Measurements from ENCODE around the gene PRAMEF12. TPM values are rescaled to one million over a fixed set of nuclear protein-coding genes. Genes with fewer than 3 reads are reported as not detected.
"Not testable (repeated sequence)": the region's sequence is repeated elsewhere in the genome, so short reads cannot be mapped to it uniquely, and the experiment has no call there.

The PRAMEF12 gene
- total RNA-seq, 1 donor = not detected

- Histone ChIP-seq H3K79me2 (ENCODE audit: insufficient read depth, low read length) (no peaks in the 10 kb centered on the region), H3K27ac (ENCODE audit: low read depth, low read length) (no peak overlapping the region), H3K9me3 (ENCODE audit: low read depth, low read length) (no peaks in the 10 kb centered on the region), H4K20me1 (ENCODE audit: insufficient read depth, low read length) (no peaks in the 10 kb centered on the region), H3K4me3 (ENCODE audit: insufficient read depth, low read length) (no peak overlapping the region), H3K4me2 (ENCODE audit: insufficient read depth, low read length) (no peak overlapping the region), H3K4me1 (ENCODE audit: insufficient read depth, low read length) (no peaks in the 10 kb centered on the region), H3K36me3 (ENCODE audit: insufficient read depth, low read length) (no peaks in the 10 kb centered on the region), H2AFZ (ENCODE audit: low read length) (no peak overlapping the region), H3K27me3 (ENCODE audit: insufficient read depth, low read length) (no peaks in the 10 kb centered on the region)
- DNase-seq (ENCODE audit: insufficient read length, low spot score, missing footprints) = no peak
- TF ChIP-seq CTCF (IDR thresholded peaks at IDR 0.05; ENCODE audit: extremely low read depth, low read depth, low read length) = no peak
These were observed 37.9 kb downstream of the PRAMEF12 start for GRCh38 chr1:12811409-12811784.

DNA sequence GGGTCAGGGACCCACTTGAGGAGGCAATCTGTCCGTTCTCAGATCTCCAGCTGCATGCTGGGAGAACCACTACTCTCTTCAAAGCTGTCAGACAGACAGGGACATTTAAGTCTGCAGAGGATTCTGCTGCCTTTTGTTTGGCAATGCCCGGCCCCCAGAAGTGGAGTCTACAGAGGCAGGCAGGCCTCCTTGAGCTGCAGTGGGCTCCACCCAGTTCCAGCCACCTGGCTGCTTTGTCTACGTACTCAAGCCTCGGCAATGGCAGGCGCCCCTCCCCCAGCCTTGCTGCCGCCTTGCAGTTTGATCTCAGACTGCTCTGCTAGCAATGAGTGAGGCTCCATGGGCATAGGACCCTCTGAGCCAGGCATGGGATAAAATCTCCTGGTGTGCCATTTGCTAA is 45.5 kb downstream of the PRAMEF12 start:
- H3K27me3 ChIP-seq (ENCODE audit: insufficient read depth, low read length); H3K27ac ChIP-seq (ENCODE audit: low read depth, low read length); H3K79me2 ChIP-seq (ENCODE audit: insufficient read depth, low read length); DNase-seq (ENCODE audit: insufficient read length, low spot score, missing footprints); H3K36me3 ChIP-seq (ENCODE audit: insufficient read depth, low read length); H4K20me1 ChIP-seq (ENCODE audit: insufficient read depth, low read length); H3K9me3 ChIP-seq (ENCODE audit: low read depth, low read length); H3K4me1 ChIP-seq (ENCODE audit: insufficient read depth, low read length); H3K4me3 ChIP-seq (ENCODE audit: insufficient read depth, low read length); H2AFZ ChIP-seq (ENCODE audit: low read length); H3K4me2 ChIP-seq (ENCODE audit: insufficient read depth, low read length): not testable (repeated sequence)

Other genes starting within 250 kb of the PRAMEF12 start
- 161 and 172 TPM in 2 replicates for gene DHRS3, start 155.5 kb upstream of the PRAMEF12 start, total RNA-seq
- gene AADACL4, start 129.7 kb upstream of the PRAMEF12 start, total RNA-seq = not detected in 2 replicates
- not detected in 2 replicates for gene AADACL3, start 57.6 kb upstream of the PRAMEF12 start, total RNA-seq
- not detected in 2 replicates for gene CFAP107, start 27.5 kb upstream of the PRAMEF12 start, total RNA-seq
- not detected in 2 replicates for gene PRAMEF1, start 17.7 kb downstream of the PRAMEF12 start, total RNA-seq
- gene PRAMEF11, start 57.7 kb downstream of the PRAMEF12 start, total RNA-seq = not detected in 2 replicates
- gene HNRNPCL1, start 75.0 kb downstream of the PRAMEF12 start, total RNA-seq = not detected in 2 replicates
- gene PRAMEF2, start 83.3 kb downstream of the PRAMEF12 start, total RNA-seq = not detected in 2 replicates
- gene PRAMEF4, start 112.5 kb downstream of the PRAMEF12 start, total RNA-seq = not detected in 2 replicates
- gene PRAMEF10, start 124.5 kb downstream of the PRAMEF12 start, total RNA-seq = not detected in 2 replicates
- gene PRAMEF7, start 142.9 kb downstream of the PRAMEF12 start, total RNA-seq = not detected in 2 replicates
- gene PRAMEF6, start 173.8 kb downstream of the PRAMEF12 start, total RNA-seq = not detected in 2 replicates